Epidermal melanocyte (primary cell): ENCODE measurements around the gene SUPT3H.

ENCODE experiments used
- DNase-seq: peaks from one replicate; pipeline ENCODE4 v3.0.0; 2011; ENCODE audit warnings: low spot score; ENCODE audit not compliant: insufficient read length

SUPT3H gene

GRCh38 chr6:45123023-45123422, 254.7 kb downstream of the SUPT3H start:
- no peak for DNase-seq

- DNase-seq: no peak
Observed at GRCh38 chr6:45118754-45119153, 259.0 kb downstream of the SUPT3H start.

GRCh38 chr6:45116714-45117410, 260.9 kb downstream of the SUPT3H start:
- no peak for DNase-seq

GRCh38 chr6:45115696-45116095, 262.0 kb downstream of the SUPT3H start:
- DNase-seq: no peak

GRCh38 chr6:45112711-45113110, 265.0 kb downstream of the SUPT3H start:
- DNase-seq: no peak

- DNase-seq: no peak
Observed at GRCh38 chr6:45109551-45109950, 268.2 kb downstream of the SUPT3H start.

GRCh38 chr6:45105170-45105820, 272.4 kb downstream of the SUPT3H start:
- no peak for DNase-seq

GRCh38 chr6:45104429-45104828, 273.3 kb downstream of the SUPT3H start:
- no peak for DNase-seq

GRCh38 chr6:45098256-45098655, 279.5 kb downstream of the SUPT3H start:
- DNase-seq: no peak

- DNase-seq: no peak
Observed at GRCh38 chr6:45094831-45095230, 282.9 kb downstream of the SUPT3H start.

GRCh38 chr6:45092135-45092534, 285.6 kb downstream of the SUPT3H start:
- no peak for DNase-seq

GRCh38 chr6:45086360-45087084, 291.2 kb downstream of the SUPT3H start:
- no peak for DNase-seq

GRCh38 chr6:45084257-45084656, 293.5 kb downstream of the SUPT3H start:
- no peak for DNase-seq

GRCh38 chr6:45082091-45082490, 295.6 kb downstream of the SUPT3H start:
- DNase-seq: no peak

- no peak for DNase-seq
Observed at GRCh38 chr6:45081634-45082033, 296.1 kb downstream of the SUPT3H start.

- no peak for DNase-seq
Observed at GRCh38 chr6:45078432-45078831, 299.3 kb downstream of the SUPT3H start.

GRCh38 chr6:45076217-45076930, 301.4 kb downstream of the SUPT3H start:
- DNase-seq: no peak

- DNase-seq: peak; percentile 13
Observed at GRCh38 chr6:45075246-45075645, 302.5 kb downstream of the SUPT3H start.

GRCh38 chr6:45074439-45074838, 303.3 kb downstream of the SUPT3H start:
- no peak for DNase-seq

- DNase-seq: no peak
Observed at GRCh38 chr6:45073771-45074170, 304.0 kb downstream of the SUPT3H start.

GRCh38 chr6:45072673-45073072, 305.1 kb downstream of the SUPT3H start:
- no peak for DNase-seq

GRCh38 chr6:45072016-45072415, 305.7 kb downstream of the SUPT3H start:
- no peak for DNase-seq
